T-helper 1 cell (primary cell): ENCODE measurements around the gene RAB3GAP2.
A peak's percentile ranks its signal among the peaks of the same experiment; 100 is the strongest.
"Not testable (repeated sequence)": the region's sequence is repeated elsewhere in the genome, so short reads cannot be mapped to it uniquely, and the experiment has no call there.

Experiments
- DNase-seq, 5 donors: peaks; one replicate each; pipeline ENCODE4 v3.0.0-alpha.2; 2012 to 2020

The RAB3GAP2 gene

GRCh38 chr1:220239966-220240365 lies 32.3 kb downstream of the RAB3GAP2 start:
- DNase-seq: no peak

- DNase-seq: no peak
Observed at GRCh38 chr1:220239213-220239612, 33.0 kb downstream of the RAB3GAP2 start.

GRCh38 chr1:220236278-220236677 lies 36.0 kb downstream of the RAB3GAP2 start:
- DNase-seq: not testable (repeated sequence)

- no peak for DNase-seq
Observed at GRCh38 chr1:220235462-220235861, 36.8 kb downstream of the RAB3GAP2 start.

- DNase-seq: no peak
Observed at GRCh38 chr1:220233927-220234326, 38.3 kb downstream of the RAB3GAP2 start.

GRCh38 chr1:220229771-220230170 lies 42.5 kb downstream of the RAB3GAP2 start:
- no peak for DNase-seq

GRCh38 chr1:220227393-220227792 lies 44.9 kb downstream of the RAB3GAP2 start:
- no peak for DNase-seq

- no peak for DNase-seq
Observed at GRCh38 chr1:220226752-220227151, 45.5 kb downstream of the RAB3GAP2 start.

- no peak for DNase-seq
Observed at GRCh38 chr1:220225957-220226356, 46.3 kb downstream of the RAB3GAP2 start.

- no peak for DNase-seq
Observed at GRCh38 chr1:220224611-220225124, 47.6 kb downstream of the RAB3GAP2 start.

- DNase-seq: peak in 1 of 5 donors; percentile 35
Observed at GRCh38 chr1:220224033-220224432, 48.2 kb downstream of the RAB3GAP2 start.

- no peak for DNase-seq
Observed at GRCh38 chr1:220222939-220223338, 49.3 kb downstream of the RAB3GAP2 start.

GRCh38 chr1:220221670-220222069 lies 50.6 kb downstream of the RAB3GAP2 start:
- DNase-seq: no peak

- DNase-seq: no peak
Observed at GRCh38 chr1:220221269-220221668, 51.0 kb downstream of the RAB3GAP2 start.

GRCh38 chr1:220220699-220221040 lies 51.6 kb downstream of the RAB3GAP2 start:
- DNase-seq: not testable (repeated sequence)

- DNase-seq: no peak
Observed at GRCh38 chr1:220219865-220220698, 52.2 kb downstream of the RAB3GAP2 start.

- DNase-seq: no peak
Observed at GRCh38 chr1:220219136-220219442, 53.2 kb downstream of the RAB3GAP2 start.

- DNase-seq: peak in 3 of 5 donors; percentile 11 to 19 (median 12)
Observed at GRCh38 chr1:220218397-220219135, 53.7 kb downstream of the RAB3GAP2 start.

GRCh38 chr1:220217383-220217988 lies 54.8 kb downstream of the RAB3GAP2 start:
- no peak for DNase-seq

GRCh38 chr1:220213382-220213983 lies 58.8 kb downstream of the RAB3GAP2 start:
- no peak for DNase-seq

GRCh38 chr1:220207411-220207810 lies 64.8 kb downstream of the RAB3GAP2 start:
- DNase-seq: no peak

GRCh38 chr1:220204758-220205157 lies 67.5 kb downstream of the RAB3GAP2 start:
- DNase-seq: not testable (repeated sequence)

GRCh38 chr1:220203816-220204215 lies 68.4 kb downstream of the RAB3GAP2 start:
- DNase-seq: no peak
